HEK293T (cell line): Measurements from ENCODE around the gene TPGS2.

Experiments used
- CTCF ChIA-PET: fragments of 350-600 bp; formaldehyde crosslinking; extraction: SDS; loops from one replicate; lab custom pipeline; 2021; ENCODE audit warnings: antibody characterized with exemption, inconsistent platforms; lab: Yijun Ruan, JAX
- POLR2A ChIA-PET: fragments of 350-600 bp; formaldehyde crosslinking; extraction: SDS; loops from one replicate; lab custom pipeline; 2020; ENCODE audit warnings: antibody characterized with exemption, inconsistent platforms; lab: Yijun Ruan, JAX
- DNase-seq: peaks from one replicate; pipeline ENCODE4 v3.0.0; 2012; ENCODE audit warnings: mixed read lengths; ENCODE audit errors: extremely low spot score
- ARNT ChIP-seq: fragments of 450-650 bp; IDR thresholded peaks from 2 replicates; pipeline ENCODE4 v1.6.1; 2017; ENCODE audit warnings: mild to moderate bottlenecking
- BHLHE40 ChIP-seq: fragments of 450-650 bp; IDR thresholded peaks from 2 replicates; pipeline ENCODE4 v1.6.1; 2016; ENCODE audit warnings: mild to moderate bottlenecking, moderate library complexity, borderline replicate concordance
- CTBP1 ChIP-seq: fragments of 450-650 bp; IDR thresholded peaks from 2 replicates; pipeline ENCODE4 v1.6.1; 2016; ENCODE audit warnings: borderline replicate concordance
- ELF4 ChIP-seq: fragments of 450-650 bp; IDR thresholded peaks from 2 replicates; pipeline ENCODE4 v1.6.1; 2017; ENCODE audit warnings: antibody characterized with exemption
- FOXA1 ChIP-seq: fragments of 450-650 bp; IDR thresholded peaks from 2 replicates; pipeline ENCODE4 v1.6.1; 2016; ENCODE audit warnings: mild to moderate bottlenecking
- FOXK2 ChIP-seq: fragments of 450-650 bp; IDR thresholded peaks from 2 replicates; pipeline ENCODE4 v1.6.1; 2016; ENCODE audit warnings: mild to moderate bottlenecking
- FOXM1 ChIP-seq: fragments of 450-650 bp; IDR thresholded peaks from 2 replicates; pipeline ENCODE4 v1.6.1; 2017; ENCODE audit warnings: mild to moderate bottlenecking, borderline replicate concordance
- HDGF ChIP-seq: fragments of 450-650 bp; IDR thresholded peaks from 2 replicates; pipeline ENCODE4 v1.6.1; 2017; ENCODE audit warnings: antibody characterized with exemption, borderline replicate concordance
- L3MBTL2 ChIP-seq: fragments of 450-650 bp; conservative IDR thresholded peaks from 2 replicates; pipeline ENCODE4 v1.6.1; 2016; ENCODE audit warnings: mild to moderate bottlenecking
- LEF1 ChIP-seq: fragments of 450-650 bp; IDR thresholded peaks from 2 replicates; pipeline ENCODE4 v1.6.1; 2017; ENCODE audit warnings: mild to moderate bottlenecking, borderline replicate concordance
- NFRKB ChIP-seq: fragments of 450-650 bp; IDR thresholded peaks from 2 replicates; pipeline ENCODE4 v1.6.1; 2016; ENCODE audit warnings: mild to moderate bottlenecking, moderate library complexity
- SP1 ChIP-seq: fragments of 450-650 bp; IDR thresholded peaks from 2 replicates; pipeline ENCODE4 v1.6.1; 2017
- SUZ12 ChIP-seq: fragments of 450-650 bp; IDR thresholded peaks from 2 replicates; pipeline ENCODE4 v1.6.1; 2016; ENCODE audit warnings: mild to moderate bottlenecking
- TARDBP ChIP-seq: fragments of 450-650 bp; IDR thresholded peaks from 2 replicates; pipeline ENCODE4 v1.6.1; 2016
- ZNF384 ChIP-seq: fragments of 450-650 bp; IDR thresholded peaks from 2 replicates; pipeline ENCODE4 v1.6.1; 2016
- TF ChIP-seq, protein P1 (sequence below): fragments of 450-650 bp; IDR thresholded peaks from 2 replicates; pipeline ENCODE4 v1.6.1; 2016

The TPGS2 gene

GRCh38 chr18:36811955-36812354 is 16.8 kb downstream of the TPGS2 start:
- no peak for DNase-seq
- CTCF ChIA-PET, result interaction anchor here (1.9 to 4.0 kb wide), 2 partner anchors 10 to 124 kb away, joined by 6 to 15 read pairs; no protein-coding TSS in a partner anchor
- TF ChIP-seq ARNT (no peak), FOXA1 (no peak), L3MBTL2 (no peak), SP1 (no peak), FOXK2 (no peak), NFRKB (no peak), SUZ12 (no peak), ELF4 (no peak), CTBP1 (no peak), TARDBP (no peak), ZNF384 (no peak)
- TF ChIP-seq, protein P1, sequence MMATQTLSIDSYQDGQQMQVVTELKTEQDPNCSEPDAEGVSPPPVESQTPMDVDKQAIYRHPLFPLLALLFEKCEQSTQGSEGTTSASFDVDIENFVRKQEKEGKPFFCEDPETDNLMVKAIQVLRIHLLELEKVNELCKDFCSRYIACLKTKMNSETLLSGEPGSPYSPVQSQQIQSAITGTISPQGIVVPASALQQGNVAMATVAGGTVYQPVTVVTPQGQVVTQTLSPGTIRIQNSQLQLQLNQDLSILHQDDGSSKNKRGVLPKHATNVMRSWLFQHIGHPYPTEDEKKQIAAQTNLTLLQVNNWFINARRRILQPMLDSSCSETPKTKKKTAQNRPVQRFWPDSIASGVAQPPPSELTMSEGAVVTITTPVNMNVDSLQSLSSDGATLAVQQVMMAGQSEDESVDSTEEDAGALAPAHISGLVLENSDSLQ, result no peak
- POLR2A ChIA-PET, result no interaction called here

DNA sequence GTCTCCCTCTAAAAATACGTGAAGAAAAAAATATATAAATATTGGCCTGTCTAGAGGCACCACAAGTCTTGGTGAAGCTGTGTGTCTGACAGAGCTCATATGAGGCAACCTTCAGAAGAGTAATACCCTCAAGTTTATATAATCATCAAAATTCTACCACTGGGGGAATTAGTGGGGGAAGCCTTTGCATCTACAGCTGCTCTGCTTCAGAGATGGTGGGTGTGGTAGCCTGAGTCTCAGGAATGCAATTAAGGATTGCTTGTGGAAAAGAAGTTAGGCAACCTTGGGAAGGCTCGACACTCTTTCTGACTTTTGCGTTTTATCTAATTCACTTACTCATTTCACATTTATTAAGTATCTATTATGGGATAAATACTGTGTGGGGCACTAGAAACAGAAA is 17.4 kb downstream of the TPGS2 start:
- ChIA-PET CTCF (interaction anchor here (1.9 to 4.0 kb wide), 3 partner anchors 9 to 123 kb away, joined by 6 to 15 read pairs (median 9); partner anchors contain the start of genes KIAA1328 and TPGS2), POLR2A (interaction anchor here (1.5 kb wide), 1 partner anchor 17 kb away, joined by 7 read pairs; the partner anchor contains the start of genes KIAA1328 and TPGS2)
- TF ChIP-seq L3MBTL2 (no peak), FOXK2 (no peak), ZNF384 (no peak), ARNT (no peak), CTBP1 (no peak), BHLHE40 (no peak), HDGF (no peak), ELF4 (no peak), FOXM1 (no peak), LEF1 (no peak), FOXA1 (no peak), SP1 (no peak), TARDBP (no peak), SUZ12 (no peak), NFRKB (no peak)
- TF ChIP-seq, protein P1, result no peak
- no peak for DNase-seq

GRCh38 chr18:36809590-36810381 is 19.0 kb downstream of the TPGS2 start:
- POLR2A ChIA-PET, result interaction anchor here (1.5 kb wide), 1 partner anchor 19 kb away, joined by 7 read pairs; the partner anchor contains the start of genes KIAA1328 and TPGS2
- TF ChIP-seq, protein P1, result 0 out of 2 replicates have a peak, but pooled peaks have one; percentile 9
- TF ChIP-seq NFRKB, result no peak
- peak; percentile 92 for DNase-seq
- CTCF ChIA-PET, result interaction anchor here (0.6 to 4.0 kb wide), 7 partner anchors 8 to 1668 kb away, joined by 3 to 15 read pairs (median 6); partner anchors contain the start of genes KIAA1328 and TPGS2

DNA sequence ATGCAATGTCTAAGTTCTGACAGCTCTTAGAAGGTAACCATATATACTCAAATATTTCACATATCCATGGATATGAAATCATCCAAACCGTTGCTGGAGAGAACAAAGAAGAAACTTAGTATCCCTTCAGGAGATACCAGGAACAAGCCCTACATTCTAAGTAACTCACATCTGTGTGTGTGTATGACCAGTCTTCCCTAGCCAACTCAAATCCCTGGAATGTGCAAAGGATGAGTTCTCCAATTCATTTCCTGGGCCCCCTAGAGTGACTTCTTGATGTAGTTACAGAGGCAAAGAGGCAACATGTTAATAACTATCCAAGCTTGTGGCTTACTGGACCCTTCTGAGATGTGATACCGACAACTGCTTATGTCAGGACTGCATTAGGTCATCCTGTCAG is 20.1 kb downstream of the TPGS2 start:
- ChIA-PET CTCF (interaction anchor here (0.6 to 4.0 kb wide), 5 partner anchors 8 to 714 kb away, joined by 3 to 15 read pairs (median 6); partner anchors contain the start of genes KIAA1328 and TPGS2), POLR2A (no interaction called here)
- TF ChIP-seq FOXK2 (no peak), HDGF (no peak), SUZ12 (no peak), SP1 (no peak), FOXA1 (no peak), TARDBP (no peak), LEF1 (no peak)
- no peak for DNase-seq

DNA sequence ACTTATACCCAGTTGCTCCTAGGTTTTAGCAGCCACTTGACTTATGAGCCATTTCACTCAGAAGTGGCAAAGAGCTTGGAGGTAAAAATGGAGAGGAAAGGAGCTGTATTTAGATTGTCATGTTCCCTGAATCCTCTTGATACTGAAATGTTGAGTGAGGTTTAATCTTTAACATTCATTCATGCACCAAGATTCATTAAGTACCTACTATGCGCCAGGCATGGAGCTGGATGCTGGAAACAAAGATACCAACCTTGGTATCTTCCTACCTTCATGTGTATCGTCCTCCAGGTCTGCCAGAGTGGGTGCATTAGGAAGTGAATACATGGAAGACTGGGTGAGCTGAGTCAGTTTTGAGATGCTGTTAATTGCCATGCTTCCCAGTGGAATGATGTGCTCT is 23.7 kb downstream of the TPGS2 start:
- DNase-seq, result no peak
- TF ChIP-seq HDGF (no peak), ARNT (no peak), SP1 (no peak), FOXK2 (no peak), TARDBP (no peak), FOXA1 (no peak), ELF4 (no peak), ZNF384 (no peak), L3MBTL2 (no peak), BHLHE40 (no peak), CTBP1 (no peak), FOXM1 (no peak), LEF1 (no peak), NFRKB (no peak), SUZ12 (no peak)
- TF ChIP-seq, protein P1, result no peak
- ChIA-PET CTCF (interaction anchor here (0.9 kb wide), 1 partner anchor 24 kb away, joined by 3 read pairs; the partner anchor contains the start of genes KIAA1328 and TPGS2), POLR2A (no interaction called here)
